Measurements from ENCODE around the gene GPATCH8.
A peak's percentile ranks its signal among the peaks of the same experiment; 100 is the strongest.

GPATCH8 gene

DNA sequence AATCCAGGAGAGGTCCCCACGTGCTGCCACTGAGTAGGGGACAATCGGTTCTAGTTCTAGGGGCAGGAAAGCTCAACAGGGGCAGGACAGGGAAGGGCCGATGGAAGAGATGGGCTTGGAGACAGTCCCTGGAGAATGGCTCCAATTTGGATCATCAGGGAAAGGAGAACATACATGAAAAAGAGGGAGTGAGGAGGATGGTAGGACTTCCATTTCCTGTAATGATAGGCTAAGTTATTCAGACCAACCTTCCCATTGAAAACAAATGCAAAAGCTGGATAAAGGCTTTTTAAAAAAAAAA is 20.4 kb upstream of the GPATCH8 start:
- H3K27me3 ChIP-seq (ENCODE audit: insufficient read depth, low read length, poor library complexity, severe bottlenecking), result peaks cover 4% of the 10 kb centered on the region
- no peaks in the 10 kb centered on the region for H3K36me3 ChIP-seq (ENCODE audit: insufficient read depth, low read length)
- H3K9me2 ChIP-seq (replicated peaks; ENCODE audit: low read depth, low read length), result no peaks in the 10 kb centered on the region
- no peak for TF ChIP-seq EZH2phosphoT487 (IDR thresholded peaks at IDR 0.05; ENCODE audit: borderline replicate concordance)
- TF ChIP-seq, protein P1, sequence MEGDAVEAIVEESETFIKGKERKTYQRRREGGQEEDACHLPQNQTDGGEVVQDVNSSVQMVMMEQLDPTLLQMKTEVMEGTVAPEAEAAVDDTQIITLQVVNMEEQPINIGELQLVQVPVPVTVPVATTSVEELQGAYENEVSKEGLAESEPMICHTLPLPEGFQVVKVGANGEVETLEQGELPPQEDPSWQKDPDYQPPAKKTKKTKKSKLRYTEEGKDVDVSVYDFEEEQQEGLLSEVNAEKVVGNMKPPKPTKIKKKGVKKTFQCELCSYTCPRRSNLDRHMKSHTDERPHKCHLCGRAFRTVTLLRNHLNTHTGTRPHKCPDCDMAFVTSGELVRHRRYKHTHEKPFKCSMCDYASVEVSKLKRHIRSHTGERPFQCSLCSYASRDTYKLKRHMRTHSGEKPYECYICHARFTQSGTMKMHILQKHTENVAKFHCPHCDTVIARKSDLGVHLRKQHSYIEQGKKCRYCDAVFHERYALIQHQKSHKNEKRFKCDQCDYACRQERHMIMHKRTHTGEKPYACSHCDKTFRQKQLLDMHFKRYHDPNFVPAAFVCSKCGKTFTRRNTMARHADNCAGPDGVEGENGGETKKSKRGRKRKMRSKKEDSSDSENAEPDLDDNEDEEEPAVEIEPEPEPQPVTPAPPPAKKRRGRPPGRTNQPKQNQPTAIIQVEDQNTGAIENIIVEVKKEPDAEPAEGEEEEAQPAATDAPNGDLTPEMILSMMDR (conservative IDR thresholded peaks at IDR 0.05; ENCODE audit: low read length), result no peak
- no peaks in the 10 kb centered on the region for H3K9me3 ChIP-seq (ENCODE audit: insufficient read depth, low read depth, low read length)
- no peaks in the 10 kb centered on the region for H3K79me2 ChIP-seq (ENCODE audit: insufficient read depth, low read length)
- H3K9ac ChIP-seq (ENCODE audit: low read depth, low read length, poor library complexity, severe bottlenecking), result peak overlapping the region; percentile 54
- peak overlapping the region; percentile 88 for H2AFZ ChIP-seq (ENCODE audit: low read length)
- H3K4me1 ChIP-seq (ENCODE audit: insufficient read depth, low read length, poor library complexity, severe bottlenecking), result peaks cover 5% of the 10 kb centered on the region
- no peaks in the 10 kb centered on the region for H4K20me1 ChIP-seq (ENCODE audit: insufficient read depth, low read length, poor library complexity, severe bottlenecking)
- H3K4me2 ChIP-seq (ENCODE audit: low read depth, low read length, poor library complexity, severe bottlenecking), result peak overlapping the region; percentile 55
- H3F3A ChIP-seq (ENCODE audit: low read depth), result no peaks in the 10 kb centered on the region
- peak overlapping the region; percentile 16 for H3K4me3 ChIP-seq (ENCODE audit: low read length, poor library complexity, severe bottlenecking)

DNA sequence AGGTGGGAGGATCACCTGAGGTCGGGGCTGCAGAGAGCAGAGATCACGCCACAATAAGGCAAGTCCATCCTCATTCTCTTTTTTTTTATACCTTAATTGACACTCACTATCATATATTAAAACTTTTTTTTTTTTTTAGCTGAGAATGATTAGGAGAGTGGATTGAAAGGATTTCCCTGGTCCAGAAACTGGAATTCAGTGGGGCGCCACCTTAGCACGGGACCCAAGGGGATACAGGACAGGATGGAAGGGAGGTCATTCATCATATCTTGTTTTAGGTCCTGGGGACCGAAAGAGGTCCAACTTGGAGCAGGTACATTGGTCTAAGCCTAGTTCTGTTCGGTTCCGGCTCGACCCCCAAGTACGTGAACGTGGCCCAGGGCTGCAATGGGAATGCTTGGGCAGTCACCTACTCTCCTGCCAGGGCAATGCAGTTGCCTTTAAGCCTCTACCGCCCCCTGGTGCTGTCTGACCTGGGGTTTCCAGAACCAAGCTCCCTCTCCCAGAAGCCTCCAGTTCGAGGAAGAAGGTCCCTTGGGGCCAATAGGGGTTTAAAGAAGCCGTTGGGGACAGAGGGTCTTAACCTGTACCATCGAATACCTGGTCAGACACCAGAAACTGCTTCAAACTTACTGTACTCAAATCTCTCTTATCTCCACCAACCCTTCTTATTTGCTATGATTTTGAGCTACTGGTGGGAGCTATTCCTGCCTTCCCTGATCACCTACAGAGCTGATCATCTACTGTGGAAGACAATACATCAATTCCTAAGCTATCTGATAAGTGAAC is 19.9 kb upstream of the GPATCH8 start:
- H3K9me3 ChIP-seq (ENCODE audit: insufficient read depth, low read depth, low read length), result no peaks in the 10 kb centered on the region
- peaks cover 5% of the 10 kb centered on the region for H3K4me1 ChIP-seq (ENCODE audit: insufficient read depth, low read length, poor library complexity, severe bottlenecking)
- no peaks in the 10 kb centered on the region for H4K20me1 ChIP-seq (ENCODE audit: insufficient read depth, low read length, poor library complexity, severe bottlenecking)
- H3K36me3 ChIP-seq (ENCODE audit: insufficient read depth, low read length), result no peaks in the 10 kb centered on the region
- H3K4me3 ChIP-seq (ENCODE audit: low read length, poor library complexity, severe bottlenecking), result peak overlapping the region; percentile 16
- peak overlapping the region; percentile 54 for H3K9ac ChIP-seq (ENCODE audit: low read depth, low read length, poor library complexity, severe bottlenecking)
- peaks cover 10% of the 10 kb centered on the region for H3K27me3 ChIP-seq (ENCODE audit: insufficient read depth, low read length, poor library complexity, severe bottlenecking)
- no peaks in the 10 kb centered on the region for H3K79me2 ChIP-seq (ENCODE audit: insufficient read depth, low read length)
- no peaks in the 10 kb centered on the region for H3F3A ChIP-seq (ENCODE audit: low read depth)
- H2AFZ ChIP-seq (ENCODE audit: low read length), result peak overlapping the region; percentile 88
- H3K9me2 ChIP-seq (replicated peaks; ENCODE audit: low read depth, low read length), result no peaks in the 10 kb centered on the region
- H3K4me2 ChIP-seq (ENCODE audit: low read depth, low read length, poor library complexity, severe bottlenecking), result peak overlapping the region; percentile 55
- no peak for TF ChIP-seq EZH2phosphoT487 (IDR thresholded peaks at IDR 0.05; ENCODE audit: borderline replicate concordance)
- TF ChIP-seq, protein P1 (conservative IDR thresholded peaks at IDR 0.05; ENCODE audit: low read length), result peak; percentile 85

DNA sequence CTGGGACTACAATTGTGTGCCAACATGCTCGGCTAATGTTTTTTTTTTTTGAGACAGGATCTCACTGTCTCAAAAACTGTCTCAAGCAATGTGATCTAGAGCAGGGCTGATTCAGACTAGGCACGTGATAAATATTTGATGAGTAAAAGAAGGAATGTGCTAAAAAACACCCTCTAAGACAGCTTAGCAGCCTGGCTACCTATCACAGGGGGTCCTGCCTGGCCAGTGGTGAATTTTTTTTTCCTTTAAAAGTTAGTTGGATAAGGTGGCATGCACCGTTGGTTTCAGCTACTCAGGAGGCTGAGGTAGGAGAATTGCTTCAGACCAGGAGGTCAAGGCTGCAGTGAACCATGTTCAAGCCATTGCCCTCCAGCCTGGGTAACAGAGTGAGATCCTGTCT is 14.8 kb upstream of the GPATCH8 start:
- Histone ChIP-seq H4K20me1 (ENCODE audit: insufficient read depth, low read length, poor library complexity, severe bottlenecking) (no peaks in the 10 kb centered on the region), H3K9me3 (ENCODE audit: insufficient read depth, low read depth, low read length) (no peaks in the 10 kb centered on the region), H3K9ac (ENCODE audit: low read depth, low read length, poor library complexity, severe bottlenecking) (no peak overlapping the region), H3K4me1 (ENCODE audit: insufficient read depth, low read length, poor library complexity, severe bottlenecking) (no peaks in the 10 kb centered on the region), H2AFZ (ENCODE audit: low read length) (no peak overlapping the region), H3K4me2 (ENCODE audit: low read depth, low read length, poor library complexity, severe bottlenecking) (no peak overlapping the region), H3K4me3 (ENCODE audit: low read length, poor library complexity, severe bottlenecking) (no peak overlapping the region), H3K36me3 (ENCODE audit: insufficient read depth, low read length) (no peaks in the 10 kb centered on the region), H3K9me2 (replicated peaks; ENCODE audit: low read depth, low read length) (no peaks in the 10 kb centered on the region), H3K27me3 (ENCODE audit: insufficient read depth, low read length, poor library complexity, severe bottlenecking) (peaks cover 11% of the 10 kb centered on the region), H3K79me2 (ENCODE audit: insufficient read depth, low read length) (no peaks in the 10 kb centered on the region), H3F3A (ENCODE audit: low read depth) (no peaks in the 10 kb centered on the region)
- TF ChIP-seq, protein P1 (conservative IDR thresholded peaks at IDR 0.05; ENCODE audit: low read length), result no peak
- no peak for TF ChIP-seq EZH2phosphoT487 (IDR thresholded peaks at IDR 0.05; ENCODE audit: borderline replicate concordance)
